PFSK-1 (cell line): ENCODE data around the gene CKMT2.

ENCODE experiments used
- FOXP2 ChIP-seq: optimal IDR thresholded peaks from 2 replicates; pipeline ENCODE3; 2011; ENCODE audit warnings: borderline replicate concordance, control low read depth, inconsistent platforms; ENCODE audit not compliant: insufficient read depth; ENCODE audit errors: extremely low read length, extremely low read depth
- POLR2AphosphoS5 ChIP-seq: IDR thresholded peaks from 2 replicates; pipeline ENCODE4 v1.6.1; 2012; ENCODE audit warnings: low read depth, mild to moderate bottlenecking, control low read depth, low read length, moderate library complexity
- SIN3A ChIP-seq: IDR thresholded peaks from 2 replicates; pipeline ENCODE4 v1.6.1; 2012; ENCODE audit warnings: mild to moderate bottlenecking, low read length, moderate library complexity, borderline replicate concordance; ENCODE audit not compliant: insufficient read depth
- TAF1 ChIP-seq: IDR thresholded peaks from 2 replicates; pipeline ENCODE4 v1.6.1; 2012; ENCODE audit warnings: low read length, control low read depth, borderline replicate concordance; ENCODE audit not compliant: insufficient read depth

GRCh38 chr5:81247441-81247972, 14.4 kb downstream of the CKMT2 start:
- TF ChIP-seq TAF1 (no peak), POLR2AphosphoS5 (no peak), FOXP2 (no peak), SIN3A (no peak)
